Neural progenitor cell (in vitro differentiated cells): ENCODE data around the gene SETD3.

ENCODE experiments used
- EZH2phosphoT487 ChIP-seq: fragments of 200-600 bp; sonication (generic); IDR thresholded peaks from 2 replicates; pipeline ENCODE4 v1.6.1; 2017; ENCODE audit warnings: antibody characterized with exemption
- TF ChIP-seq, protein P1 (sequence below): fragments of 200-600 bp; sonication (generic); IDR thresholded peaks from 2 replicates; pipeline ENCODE4 v1.5.1; 2017; ENCODE audit warnings: antibody characterized with exemption, mild to moderate bottlenecking

DNA sequence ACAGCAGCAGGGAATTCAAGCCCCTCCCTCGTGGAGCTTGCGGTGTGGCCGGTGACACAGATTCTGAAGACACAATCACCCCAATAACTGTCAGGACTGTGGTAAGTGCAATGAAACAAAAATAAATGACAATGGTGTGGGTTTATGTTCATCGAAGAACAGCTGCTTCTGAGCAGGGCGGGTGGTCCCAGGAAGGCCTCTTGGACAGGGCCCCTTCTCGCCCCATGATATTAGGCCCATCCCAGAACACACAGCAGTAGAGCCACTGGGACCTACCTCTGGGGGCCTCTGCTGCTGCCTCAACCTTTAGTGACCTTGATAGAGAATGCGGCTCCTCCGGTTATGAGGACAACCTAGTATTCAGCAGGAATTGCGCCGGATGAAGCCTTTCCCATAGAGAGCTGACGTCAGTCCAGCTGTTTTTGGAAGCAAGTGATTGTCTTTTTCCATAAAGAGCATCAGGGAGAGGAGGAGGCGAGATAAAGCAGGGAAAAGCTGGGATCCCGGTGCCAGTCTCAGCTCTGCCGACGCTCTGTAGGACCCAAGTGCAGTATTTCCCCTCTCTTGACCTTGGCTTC is 124.5 kb downstream of the SETD3 start:
- TF ChIP-seq, protein P1, sequence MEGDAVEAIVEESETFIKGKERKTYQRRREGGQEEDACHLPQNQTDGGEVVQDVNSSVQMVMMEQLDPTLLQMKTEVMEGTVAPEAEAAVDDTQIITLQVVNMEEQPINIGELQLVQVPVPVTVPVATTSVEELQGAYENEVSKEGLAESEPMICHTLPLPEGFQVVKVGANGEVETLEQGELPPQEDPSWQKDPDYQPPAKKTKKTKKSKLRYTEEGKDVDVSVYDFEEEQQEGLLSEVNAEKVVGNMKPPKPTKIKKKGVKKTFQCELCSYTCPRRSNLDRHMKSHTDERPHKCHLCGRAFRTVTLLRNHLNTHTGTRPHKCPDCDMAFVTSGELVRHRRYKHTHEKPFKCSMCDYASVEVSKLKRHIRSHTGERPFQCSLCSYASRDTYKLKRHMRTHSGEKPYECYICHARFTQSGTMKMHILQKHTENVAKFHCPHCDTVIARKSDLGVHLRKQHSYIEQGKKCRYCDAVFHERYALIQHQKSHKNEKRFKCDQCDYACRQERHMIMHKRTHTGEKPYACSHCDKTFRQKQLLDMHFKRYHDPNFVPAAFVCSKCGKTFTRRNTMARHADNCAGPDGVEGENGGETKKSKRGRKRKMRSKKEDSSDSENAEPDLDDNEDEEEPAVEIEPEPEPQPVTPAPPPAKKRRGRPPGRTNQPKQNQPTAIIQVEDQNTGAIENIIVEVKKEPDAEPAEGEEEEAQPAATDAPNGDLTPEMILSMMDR: no peak
- no peak for TF ChIP-seq EZH2phosphoT487
